Upper lobe of left lung (tissue), 6 donors: ENCODE data around the gene DSTN. TPM values are rescaled to one million over a fixed set of nuclear protein-coding genes. Genes with fewer than 3 reads are reported as not detected.

Experiments used
- ATAC-seq, 2 donors: fragments of 200-7000 bp; cut with Tn5 transposase; one replicate each; pipeline ENCODE4 v1.9.1; 2022; ENCODE audit warnings: mild to moderate bottlenecking in 2 of 2, moderate library complexity in 2 of 2; ENCODE audit not compliant: low FRiP score in 2 of 2
- DNase-seq, 2 donors: peaks; one replicate each; pipeline ENCODE4 v3.0.0-alpha.2; 2019 to 2020
- H3K27ac ChIP-seq, 4 donors: fragments of 200-600 bp; sonication (generic); one replicate each; pipeline ENCODE4 v1.5.1; 2016 to 2019
- H3K27me3 ChIP-seq, 4 donors: fragments of 200-600 bp; sonication (generic); one replicate each; pipeline ENCODE4 v1.5.1; 2017 to 2019
- H3K36me3 ChIP-seq, 4 donors: fragments of 200-600 bp; sonication (generic); one replicate each; pipeline ENCODE4 v1.5.1; 2016 to 2019
- H3K4me1 ChIP-seq, 4 donors: fragments of 200-600 bp; sonication (generic); one replicate each; pipeline ENCODE4 v1.5.1; 2018 to 2019
- H3K4me3 ChIP-seq, 4 donors: fragments of 200-600 bp; sonication (generic); one replicate each; pipeline ENCODE4 v1.5.1; 2017 to 2019; ENCODE audit warnings: mild to moderate bottlenecking in 2 of 4, moderate library complexity in 1 of 4
- H3K9me3 ChIP-seq, 4 donors: fragments of 200-600 bp; sonication (generic); one replicate each; pipeline ENCODE4 v1.5.1; 2018 to 2019
- CTCF ChIP-seq, 6 experiments: fragments of 450-650 bp in 4 of 6; fragments of 200-600 bp in 2 of 6; sonication (generic) in 2 of 6; IDR thresholded peaks; one replicate each; pipeline ENCODE4 v1.5.1; 2016 to 2019; ENCODE audit warnings: antibody characterized with exemption in 6 of 6
- EP300 ChIP-seq, 4 donors: sonication (generic); formaldehyde crosslinking; IDR thresholded peaks; one replicate each; pipeline ENCODE4 v1.5.1; 2017; ENCODE audit warnings: antibody characterized with exemption in 4 of 4, control low read depth in 2 of 4
- POLR2A ChIP-seq, 4 donors: fragments of 450-650 bp; IDR thresholded peaks; one replicate each; pipeline ENCODE4 v1.5.1; 2016 to 2017; ENCODE audit warnings: antibody characterized with exemption in 4 of 4, mild to moderate bottlenecking in 2 of 4
- POLR2AphosphoS5 ChIP-seq, 2 donors: sonication (generic); formaldehyde crosslinking; IDR thresholded peaks; one replicate each; pipeline ENCODE4 v1.5.1; 2017; ENCODE audit warnings: antibody characterized with exemption in 2 of 2
- WGBS, 2 donors: methylation state at CpG; one replicate each; pipeline ENCODE4 v1.1.5; 2017 to 2018; 5-methylcytosine and 5-hydroxymethylcytosine counted together
- total RNA-seq, 6 donors: library from RNA; depleted of rRNA in 4 of 6; stranded (reverse); fragments of >200 nt in 4 of 6; gene quantifications; one replicate each; pipeline versions ENCODE4 v1.1.0 to v1.2.1, GENCODE V29; 2016 to 2021
- donor health status: DM: no; HTN: no; CAD: no; lungs with moderate emphysema.
- donor health status: DM: no; HTN: yes; CAD: no; lungs with severe emphysema.

Gene DSTN
- total RNA-seq, 6 donors from 2014 or later: 235 to 735 (median 513) TPM

GRCh38 chr20:17587148-17587547 lies 17.3 kb downstream of the DSTN start:
- no peaks in the 10 kb centered on the region for H3K27me3 ChIP-seq
- ATAC-seq (no peak), DNase-seq (no peak)
- H3K9me3 ChIP-seq: no peaks in the 10 kb centered on the region
- peaks cover 22 to 68% (median 27%) of the 10 kb centered on the region in 4 donors for H3K4me1 ChIP-seq
- TF ChIP-seq CTCF (IDR thresholded peaks at IDR 0.05) (no peak), POLR2A (IDR thresholded peaks at IDR 0.05) (no peak), EP300 (IDR thresholded peaks at IDR 0.05) (no peak), POLR2AphosphoS5 (IDR thresholded peaks at IDR 0.05) (no peak)
- WGBS, 2 donors: 94 to 98% methylated on average over 1 of the region's 1 CpG
- H3K36me3 ChIP-seq: peaks cover 0 to 6% (median 0%) of the 10 kb centered on the region in 4 donors
- no peak overlapping the region for H3K4me3 ChIP-seq
- no peak overlapping the region for H3K27ac ChIP-seq

- no peaks in the 10 kb centered on the region for H3K9me3 ChIP-seq
- H3K27ac ChIP-seq: no peak overlapping the region
- H3K36me3 ChIP-seq: peaks cover 0 to 6% (median 0%) of the 10 kb centered on the region in 4 donors
- no peaks in the 10 kb centered on the region for H3K27me3 ChIP-seq
- ATAC-seq (no peak), DNase-seq (no peak)
- peaks cover 25 to 74% (median 30%) of the 10 kb centered on the region in 4 donors for H3K4me1 ChIP-seq
- WGBS, 2 donors: 53 to 71% methylated on average over 3 of the region's 3 CpGs
- H3K4me3 ChIP-seq: no peak overlapping the region
- TF ChIP-seq POLR2AphosphoS5 (IDR thresholded peaks at IDR 0.05): no peak
Measured at GRCh38 chr20:17587824-17588223, 17.9 kb downstream of the DSTN start.

- no peak for TF ChIP-seq POLR2A (IDR thresholded peaks at IDR 0.05)
- no peak for TF ChIP-seq POLR2AphosphoS5 (IDR thresholded peaks at IDR 0.05)
- no peak for TF ChIP-seq CTCF (IDR thresholded peaks at IDR 0.05)
- TF ChIP-seq EP300 (IDR thresholded peaks at IDR 0.05): no peak
- ATAC-seq (no peak), DNase-seq (no peak)
- 84% methylated on average over 8 of the region's 8 CpGs for WGBS, 2 donors
- H3K9me3 ChIP-seq: no peaks in the 10 kb centered on the region
- H3K4me3 ChIP-seq: no peak overlapping the region
- H3K4me1 ChIP-seq: peaks cover 35 to 87% (median 41%) of the 10 kb centered on the region in 4 donors
- peaks cover 0 to 1% (median 0%) of the 10 kb centered on the region in 4 donors for H3K36me3 ChIP-seq
- H3K27me3 ChIP-seq: no peaks in the 10 kb centered on the region
- peak overlapping the region in 2 of 4 donors; percentile 17 to 20 for H3K27ac ChIP-seq
Measured at GRCh38 chr20:17589161-17589834, 19.4 kb downstream of the DSTN start.

GRCh38 chr20:17590245-17590644 lies 20.4 kb downstream of the DSTN start:
- no peak for DNase-seq
- TF ChIP-seq EP300 (IDR thresholded peaks at IDR 0.05) (no peak), CTCF (IDR thresholded peaks at IDR 0.05) (no peak), POLR2AphosphoS5 (IDR thresholded peaks at IDR 0.05) (no peak), POLR2A (IDR thresholded peaks at IDR 0.05) (no peak)
- H3K27ac ChIP-seq: peak overlapping the region in 1 of 4 donors; percentile 28
- ATAC-seq: no peak
- H3K36me3 ChIP-seq: no peaks in the 10 kb centered on the region
- H3K4me3 ChIP-seq: no peak overlapping the region
- peaks cover 39 to 91% (median 46%) of the 10 kb centered on the region in 4 donors for H3K4me1 ChIP-seq
- no peaks in the 10 kb centered on the region for H3K9me3 ChIP-seq
- WGBS, 2 donors: 29 to 43% methylated on average over 1 of the region's 1 CpG
- no peaks in the 10 kb centered on the region for H3K27me3 ChIP-seq

- Histone ChIP-seq H3K9me3 (no peaks in the 10 kb centered on the region), H3K27ac (peak overlapping the region; percentile 26 to 70 (median 50)), H3K27me3 (no peaks in the 10 kb centered on the region), H3K4me1 (peaks cover 46 to 70% (median 58%) of the 10 kb centered on the region in 4 donors), H3K4me3 (no peak overlapping the region), H3K36me3 (no peaks in the 10 kb centered on the region)
- ATAC-seq (no peak), DNase-seq (no peak)
- no peak for TF ChIP-seq EP300 (IDR thresholded peaks at IDR 0.05)
- no peak for TF ChIP-seq POLR2AphosphoS5 (IDR thresholded peaks at IDR 0.05)
- TF ChIP-seq POLR2A (IDR thresholded peaks at IDR 0.05): no peak
- TF ChIP-seq CTCF (IDR thresholded peaks at IDR 0.05): no peak
- WGBS, 2 donors: 60 to 75% methylated on average over 4 of the region's 4 CpGs
Measured at GRCh38 chr20:17593902-17594301, 24.0 kb downstream of the DSTN start.
